ENCODE data around the gene PYCARD.
"Not testable (repeated sequence)": the region's sequence is repeated elsewhere in the genome, so short reads cannot be mapped to it uniquely, and the experiment has no call there.

DNA sequence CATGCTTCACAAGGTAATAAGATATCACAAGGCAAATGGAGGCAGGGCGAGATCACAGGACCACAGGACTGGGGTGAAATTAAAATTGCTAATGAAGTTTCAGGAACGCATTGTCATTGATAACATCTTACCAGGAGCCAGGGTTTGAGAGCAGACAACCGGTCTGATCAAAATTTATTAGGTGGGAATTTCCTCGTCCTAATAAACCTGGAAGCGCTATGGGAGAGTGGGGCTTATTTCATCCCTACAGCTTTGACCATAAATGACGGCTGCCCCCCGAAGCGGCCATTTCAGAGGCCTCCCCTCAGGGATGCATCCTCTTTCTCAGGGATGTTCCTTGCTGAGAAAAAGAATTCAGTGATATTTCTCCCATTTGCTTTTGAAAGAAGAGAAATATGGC, 43.0 kb upstream of the PYCARD start:
- TF ChIP-seq CTCF, POLR2A (IDR thresholded peaks at IDR 0.05): not testable (repeated sequence)

Data from adrenal gland (tissue), 5 donors.